ENCODE results near the gene ACVR1. TPM values are rescaled to one million over a fixed set of nuclear protein-coding genes. Genes with fewer than 3 reads are reported as not detected.
A peak's percentile ranks its signal among the peaks of the same experiment; 100 is the strongest.

Gene ACVR1
- 16.1 TPM for total RNA-seq
- polyA plus RNA-seq (ENCODE audit: insufficient read depth in 1 of 8, insufficient read length in 8 of 8, low replicate concordance in 1 of 8) = 10 to 100 TPM; 24.8 to 36.9 (median 30.7) TPM
- long read RNA-seq, donor 1, partial matches to known transcripts = 0 of 2 reads
- long read RNA-seq, donor 1, other reads (novel, unspliced or antisense) = 0 of 2 reads
- long read RNA-seq, donor 2 = 0 reads
- long read RNA-seq, donor 3, transcript ACVR1-207 (11 exons, 2,861 nt) = major isoform, 5 of 5 reads
- long read RNA-seq, donor 3, partial matches to known transcripts = 0 of 5 reads
- long read RNA-seq, donor 3, other reads (novel, unspliced or antisense) = 0 of 5 reads
- long read RNA-seq, donor 4, partial matches to known transcripts = 0 of 3 reads
- long read RNA-seq, donor 4, other reads (novel, unspliced or antisense) = 0 of 3 reads
- long read RNA-seq, donor 5, transcript ACVR1-207 (11 exons, 2,861 nt) = major isoform, 13 of 18 reads
- long read RNA-seq, donor 5, partial matches to known transcripts = 5 of 18 reads
- long read RNA-seq, donor 5, other reads (novel, unspliced or antisense) = 0 of 18 reads
- long read RNA-seq, donor 6, transcript ACVR1-207 (11 exons, 2,861 nt) = major isoform, 9 of 9 reads
- long read RNA-seq, donor 6, partial matches to known transcripts = 0 of 9 reads
- long read RNA-seq, donor 6, other reads (novel, unspliced or antisense) = 0 of 9 reads
- long read RNA-seq, donor 7, transcript ACVR1-207 (11 exons, 2,861 nt) = major isoform, 9 of 9 reads
- long read RNA-seq, donor 7, partial matches to known transcripts = 0 of 9 reads
- long read RNA-seq, donor 7, other reads (novel, unspliced or antisense) = 0 of 9 reads
- long read RNA-seq, donor 8, partial matches to known transcripts = 0 of 2 reads
- long read RNA-seq, donor 8, other reads (novel, unspliced or antisense) = 0 of 2 reads
- long read RNA-seq, donor 9, transcript ACVR1-207 (11 exons, 2,861 nt) = major isoform, 7 of 7 reads
- long read RNA-seq, donor 9, partial matches to known transcripts = 0 of 7 reads
- long read RNA-seq, donor 9, other reads (novel, unspliced or antisense) = 0 of 7 reads
- long read RNA-seq, donor 10, transcript ACVR1-207 (11 exons, 2,861 nt) = major isoform, 6 of 6 reads
- long read RNA-seq, donor 10, partial matches to known transcripts = 0 of 6 reads
- long read RNA-seq, donor 10, other reads (novel, unspliced or antisense) = 0 of 6 reads
- long read RNA-seq, donor 11, partial matches to known transcripts = 0 of 3 reads
- long read RNA-seq, donor 11, other reads (novel, unspliced or antisense) = 0 of 3 reads

DNA sequence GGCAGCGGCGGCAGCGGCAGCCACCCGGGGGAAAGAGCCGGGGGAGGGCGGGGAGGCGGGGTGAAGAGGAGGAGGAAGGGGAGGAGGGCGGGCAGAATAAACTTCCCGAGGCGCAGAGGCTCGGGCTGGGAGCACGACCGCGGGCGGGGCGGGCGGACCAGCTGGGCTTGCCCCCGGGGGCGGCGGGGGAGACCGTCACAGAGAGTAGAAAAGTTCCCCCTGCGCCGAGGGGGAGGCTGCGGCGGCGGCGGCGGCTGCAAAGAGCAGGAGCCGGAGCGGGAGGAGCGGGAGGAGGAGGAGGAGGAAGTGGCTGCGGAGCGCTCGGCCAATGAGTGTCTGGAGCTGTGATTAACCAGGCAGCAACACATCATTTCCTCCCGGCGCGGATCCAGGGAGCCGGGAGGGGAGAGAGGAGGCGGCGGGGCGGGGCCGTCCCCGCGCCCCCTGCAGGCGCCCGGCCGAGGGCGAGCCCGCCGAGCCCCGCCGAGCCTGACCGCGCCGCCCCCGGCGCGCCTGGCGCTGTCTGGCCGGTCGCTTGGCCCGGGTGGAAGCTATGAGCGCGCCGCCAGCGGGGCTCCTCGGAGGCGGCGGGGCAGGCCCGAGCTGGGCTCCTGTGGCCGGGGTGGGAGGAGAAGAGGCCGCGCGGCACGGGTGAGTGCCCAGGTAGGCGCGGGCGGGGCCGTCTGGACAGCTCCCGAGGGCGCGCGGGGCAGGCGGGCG is at the start of gene ACVR1:
Gene ACVR1, minus strand, starts transcription at position 265 of the 720 bp plus-strand sequence. CDS start 76,837 bp downstream, outside the sequence.
- peaks cover 7% of the 10 kb centered on the region for H3K4me1 ChIP-seq (ENCODE audit: control insufficient read depth, insufficient read depth, low read length)
- no peaks in the 10 kb centered on the region for H3K36me3 ChIP-seq (ENCODE audit: control insufficient read depth, insufficient read depth, low read length)
- H3K27ac ChIP-seq (ENCODE audit: low read length) = peak within 1 kb of the TSS; percentile 90
- under 1% methylated on average over 68 of the region's 85 CpGs for WGBS (ENCODE audit: insufficient coverage)
- H3K4me3 ChIP-seq (ENCODE audit: low read length) = peak within 1 kb of the TSS; percentile 65
- H3K27me3 ChIP-seq (ENCODE audit: control insufficient read depth, insufficient read depth, low read length) = no peaks in the 10 kb centered on the region
- no peaks in the 10 kb centered on the region for H3K9me3 ChIP-seq (replicated peaks; ENCODE audit: control insufficient read depth, low read depth, low read length)
- peak; percentile 100 for DNase-seq

DNA sequence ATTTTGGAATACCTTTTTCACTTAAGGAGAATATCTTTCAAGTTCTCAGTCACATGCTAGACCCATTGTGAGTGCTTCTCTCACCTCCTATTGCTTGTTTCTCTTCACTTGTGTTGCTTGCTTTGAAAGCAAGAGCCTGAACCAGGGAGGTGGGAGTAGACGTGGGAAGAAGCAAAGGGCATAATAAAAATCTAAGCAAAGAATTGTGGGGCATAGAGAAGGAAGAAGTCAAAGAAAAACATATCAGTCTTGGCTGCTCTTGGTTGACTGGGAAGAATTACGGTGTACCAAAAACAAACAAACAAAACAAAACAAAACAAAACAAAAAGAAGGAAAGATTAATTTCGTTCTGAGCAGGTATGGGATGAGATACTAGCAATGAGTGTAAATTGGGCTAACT is 48.9 kb upstream of the ACVR1 start:
- no peak for DNase-seq
- 100% methylated on average over 1 of the region's 3 CpGs for WGBS (ENCODE audit: insufficient coverage)
- no peaks in the 10 kb centered on the region for H3K4me1 ChIP-seq (ENCODE audit: control insufficient read depth, insufficient read depth, low read length)
- no peak overlapping the region for H3K27ac ChIP-seq (ENCODE audit: low read length)
- no peak overlapping the region for H3K4me3 ChIP-seq (ENCODE audit: low read length)
- H3K9me3 ChIP-seq (replicated peaks; ENCODE audit: control insufficient read depth, low read depth, low read length) = no peaks in the 10 kb centered on the region
- H3K36me3 ChIP-seq (ENCODE audit: control insufficient read depth, insufficient read depth, low read length) = no peaks in the 10 kb centered on the region
- H3K27me3 ChIP-seq (ENCODE audit: control insufficient read depth, insufficient read depth, low read length) = no peaks in the 10 kb centered on the region

DNA sequence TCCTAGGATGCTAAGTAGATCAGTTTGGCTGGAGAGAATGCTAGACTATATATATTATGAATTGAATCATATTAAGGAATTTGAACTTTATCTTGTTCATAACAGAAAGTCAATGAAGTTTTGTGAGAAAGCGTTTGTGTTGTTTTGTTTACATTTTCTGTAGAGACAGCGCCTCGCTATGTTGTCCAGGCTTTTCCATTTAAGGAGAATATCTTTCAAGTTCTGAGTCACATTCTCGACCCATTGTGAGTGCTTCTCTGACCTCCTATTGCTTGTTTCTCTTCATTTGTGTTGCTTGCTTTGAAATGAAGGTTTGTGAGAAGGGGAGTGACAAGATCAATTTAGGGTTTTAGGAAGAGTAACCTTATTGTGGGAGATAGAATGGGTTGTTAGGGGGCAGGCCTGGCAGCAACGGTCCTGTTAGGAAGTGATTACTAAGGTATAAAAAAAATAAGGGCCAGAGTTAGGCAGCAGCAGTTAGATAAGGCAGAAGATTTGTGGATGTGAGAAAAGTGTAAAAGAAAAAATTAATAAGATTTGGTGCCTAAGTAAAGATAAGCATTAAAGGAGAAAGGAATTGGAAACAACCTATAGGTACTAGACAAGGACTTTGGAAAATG is 47.6 kb upstream of the ACVR1 start:
- DNase-seq = no peak
- WGBS (ENCODE audit: insufficient coverage) = 31% methylated on average over 1 of the region's 5 CpGs
- no peak overlapping the region for H3K27ac ChIP-seq (ENCODE audit: low read length)

DNA sequence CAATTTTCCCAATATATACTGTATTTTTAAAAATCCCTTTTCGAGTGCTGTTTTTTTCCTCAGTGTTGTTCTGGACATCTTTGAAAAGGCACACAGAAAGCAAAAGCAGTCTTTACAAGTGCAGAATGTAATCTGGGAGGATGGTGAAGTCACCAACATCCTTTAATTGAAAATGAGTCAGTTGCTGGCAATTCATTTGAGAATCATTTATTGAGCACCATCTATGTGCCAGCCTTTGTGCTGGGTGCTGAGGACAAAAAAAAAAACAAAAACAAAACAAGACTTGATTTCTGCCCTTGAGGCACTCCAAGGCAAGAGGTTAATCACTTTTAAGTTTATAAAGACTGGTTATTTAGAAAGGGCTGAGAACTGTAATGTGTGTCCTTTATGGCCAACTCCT is 46.7 kb upstream of the ACVR1 start:
- whole genome bisulfite sequencing (ENCODE audit: insufficient coverage) = no CpG with 5 or more reads among the region's 1 CpG
- no peak overlapping the region for H3K27ac ChIP-seq (ENCODE audit: low read length)

More for the DNA sequence above, 47.6 kb upstream of the ACVR1 start:
- no peak overlapping the region for H3K4me3 ChIP-seq (ENCODE audit: low read length)
- no peaks in the 10 kb centered on the region for H3K9me3 ChIP-seq (replicated peaks; ENCODE audit: control insufficient read depth, low read depth, low read length)
- no peaks in the 10 kb centered on the region for H3K4me1 ChIP-seq (ENCODE audit: control insufficient read depth, insufficient read depth, low read length)
- no peaks in the 10 kb centered on the region for H3K36me3 ChIP-seq (ENCODE audit: control insufficient read depth, insufficient read depth, low read length)
- H3K27me3 ChIP-seq (ENCODE audit: control insufficient read depth, insufficient read depth, low read length) = no peaks in the 10 kb centered on the region

DNA sequence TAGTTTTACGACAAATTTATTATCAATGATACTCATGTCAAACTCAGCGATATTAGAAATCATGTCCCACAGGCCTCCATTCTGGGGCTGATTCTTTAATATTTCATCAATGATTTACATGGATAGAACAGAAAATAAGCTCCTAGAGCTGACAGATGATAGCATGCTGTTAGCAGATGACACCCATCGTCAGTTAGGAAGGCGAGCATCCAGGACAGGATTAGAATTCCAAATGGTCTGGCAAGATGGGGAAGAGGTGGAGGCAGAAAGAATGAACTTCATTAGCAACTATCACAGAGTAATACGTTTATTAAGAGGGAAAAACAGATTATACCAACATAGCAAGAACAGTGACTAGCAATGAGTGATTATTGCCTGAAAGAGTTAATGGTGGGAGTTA is 46.2 kb upstream of the ACVR1 start:
- no CpG with 5 or more reads among the region's 5 CpGs for WGBS (ENCODE audit: insufficient coverage)

More for the DNA sequence above, 46.7 kb upstream of the ACVR1 start:
- Histone ChIP-seq H3K4me3 (ENCODE audit: low read length) (no peak overlapping the region), H3K4me1 (ENCODE audit: control insufficient read depth, insufficient read depth, low read length) (no peaks in the 10 kb centered on the region), H3K9me3 (replicated peaks; ENCODE audit: control insufficient read depth, low read depth, low read length) (no peaks in the 10 kb centered on the region), H3K27me3 (ENCODE audit: control insufficient read depth, insufficient read depth, low read length) (no peaks in the 10 kb centered on the region), H3K36me3 (ENCODE audit: control insufficient read depth, insufficient read depth, low read length) (no peaks in the 10 kb centered on the region)
- DNase-seq = no peak

DNA sequence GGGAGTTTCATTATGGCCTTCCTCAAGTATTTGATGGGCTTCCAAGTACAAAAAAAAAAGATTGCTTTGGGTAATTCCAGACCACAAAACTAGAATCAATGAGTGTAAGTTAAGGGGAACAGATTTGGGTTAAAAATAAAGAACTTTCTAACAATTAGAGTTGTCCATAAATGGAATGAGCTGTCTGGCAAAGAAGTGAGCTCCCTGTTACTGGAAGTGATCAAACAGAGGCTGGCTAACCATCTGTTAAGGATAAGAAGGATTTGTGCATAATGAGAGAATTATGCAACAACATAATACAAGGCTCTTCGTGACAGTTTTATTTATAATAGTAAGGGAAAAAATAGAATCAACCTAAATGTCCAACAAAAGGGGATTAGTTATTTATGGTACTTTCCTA is 44.6 kb upstream of the ACVR1 start:
- Histone ChIP-seq H3K4me1 (ENCODE audit: control insufficient read depth, insufficient read depth, low read length) (no peaks in the 10 kb centered on the region), H3K27me3 (ENCODE audit: control insufficient read depth, insufficient read depth, low read length) (no peaks in the 10 kb centered on the region), H3K4me3 (ENCODE audit: low read length) (no peak overlapping the region), H3K36me3 (ENCODE audit: control insufficient read depth, insufficient read depth, low read length) (no peaks in the 10 kb centered on the region), H3K9me3 (replicated peaks; ENCODE audit: control insufficient read depth, low read depth, low read length) (no peaks in the 10 kb centered on the region), H3K27ac (ENCODE audit: low read length) (no peak overlapping the region)
- WGBS (ENCODE audit: insufficient coverage) = no CpG with 5 or more reads among the region's 1 CpG
- DNase-seq = no peak

More for the DNA sequence above, 46.2 kb upstream of the ACVR1 start:
- Histone ChIP-seq H3K27ac (ENCODE audit: low read length) (no peak overlapping the region), H3K36me3 (ENCODE audit: control insufficient read depth, insufficient read depth, low read length) (no peaks in the 10 kb centered on the region), H3K4me3 (ENCODE audit: low read length) (no peak overlapping the region), H3K27me3 (ENCODE audit: control insufficient read depth, insufficient read depth, low read length) (no peaks in the 10 kb centered on the region), H3K9me3 (replicated peaks; ENCODE audit: control insufficient read depth, low read depth, low read length) (no peaks in the 10 kb centered on the region), H3K4me1 (ENCODE audit: control insufficient read depth, insufficient read depth, low read length) (no peaks in the 10 kb centered on the region)
- DNase-seq = no peak

DNA sequence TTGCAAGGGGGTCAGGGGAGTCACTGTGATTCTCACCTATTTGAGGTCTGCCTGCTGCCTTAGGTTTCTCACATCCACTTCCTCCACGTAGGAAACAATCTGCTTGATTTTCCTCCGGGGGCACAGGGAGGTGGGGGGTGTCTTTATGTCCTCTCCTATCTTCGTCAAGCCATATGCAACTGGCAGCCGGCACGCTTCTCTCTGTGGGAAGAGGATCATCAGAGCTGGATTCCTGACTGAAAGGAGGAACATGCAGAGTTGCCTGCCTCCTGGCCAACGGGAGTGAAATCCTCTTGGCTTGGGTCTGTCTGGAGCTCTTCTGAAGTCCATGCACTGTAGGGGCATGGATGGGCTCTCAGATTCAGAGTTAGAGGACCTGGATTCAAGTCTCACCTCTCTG is 43.1 kb upstream of the ACVR1 start:
- 52% methylated on average over 5 of the region's 6 CpGs for WGBS (ENCODE audit: insufficient coverage)
- H3K9me3 ChIP-seq (replicated peaks; ENCODE audit: control insufficient read depth, low read depth, low read length) = no peaks in the 10 kb centered on the region
- no peak overlapping the region for H3K4me3 ChIP-seq (ENCODE audit: low read length)

DNA sequence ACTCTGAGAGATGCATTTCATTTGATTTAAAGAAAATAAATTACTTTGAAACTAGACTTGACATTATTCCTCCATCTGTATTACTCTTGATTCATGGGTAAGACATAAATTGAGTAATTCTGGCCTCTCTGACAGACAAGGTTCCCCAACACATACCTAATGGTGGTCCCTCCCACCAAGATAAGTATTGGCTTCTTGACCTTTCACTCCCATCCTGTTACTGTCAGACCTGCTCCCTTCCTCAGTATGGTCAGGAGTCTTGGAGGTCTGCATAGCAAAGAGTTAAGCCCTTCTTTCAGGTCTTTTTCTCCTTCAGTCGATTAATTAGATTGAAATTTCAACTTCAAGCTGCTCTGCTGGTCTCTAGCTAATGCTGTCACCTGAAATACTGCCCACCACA is 42.2 kb upstream of the ACVR1 start:
- no peak overlapping the region for H3K27ac ChIP-seq (ENCODE audit: low read length)
- H3K4me1 ChIP-seq (ENCODE audit: control insufficient read depth, insufficient read depth, low read length) = no peaks in the 10 kb centered on the region
- no peak for DNase-seq
- H3K4me3 ChIP-seq (ENCODE audit: low read length) = no peak overlapping the region
- H3K27me3 ChIP-seq (ENCODE audit: control insufficient read depth, insufficient read depth, low read length) = no peaks in the 10 kb centered on the region
- no peaks in the 10 kb centered on the region for H3K36me3 ChIP-seq (ENCODE audit: control insufficient read depth, insufficient read depth, low read length)
- H3K9me3 ChIP-seq (replicated peaks; ENCODE audit: control insufficient read depth, low read depth, low read length) = no peaks in the 10 kb centered on the region
- 100% methylated on average over 1 of the region's 1 CpG for WGBS (ENCODE audit: insufficient coverage)

More for the DNA sequence above, 43.1 kb upstream of the ACVR1 start:
- Histone ChIP-seq H3K27me3 (ENCODE audit: control insufficient read depth, insufficient read depth, low read length) (no peaks in the 10 kb centered on the region), H3K27ac (ENCODE audit: low read length) (no peak overlapping the region), H3K4me1 (ENCODE audit: control insufficient read depth, insufficient read depth, low read length) (no peaks in the 10 kb centered on the region), H3K36me3 (ENCODE audit: control insufficient read depth, insufficient read depth, low read length) (no peaks in the 10 kb centered on the region)
- no peak for DNase-seq

DNA sequence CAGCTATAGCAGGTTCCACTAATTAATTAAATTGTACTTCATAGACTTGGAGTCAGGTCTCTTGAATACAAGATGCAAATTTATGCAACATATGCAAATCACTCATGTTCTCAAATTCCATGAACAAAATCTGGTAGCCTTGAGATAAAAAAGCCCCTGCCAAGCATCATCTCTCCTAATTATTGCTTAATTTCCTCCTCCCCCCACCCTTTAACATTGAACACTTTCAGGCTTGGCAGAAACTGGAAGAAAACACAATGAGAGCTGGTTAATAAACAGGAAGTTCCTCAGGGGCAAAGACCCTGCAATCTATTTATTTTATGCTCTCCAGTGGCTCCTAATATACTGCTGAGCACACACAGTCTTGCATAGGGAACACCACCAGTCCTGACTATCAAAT is 35.6 kb upstream of the ACVR1 start:
- Histone ChIP-seq H3K4me1 (ENCODE audit: control insufficient read depth, insufficient read depth, low read length) (no peaks in the 10 kb centered on the region), H3K4me3 (ENCODE audit: low read length) (no peak overlapping the region), H3K36me3 (ENCODE audit: control insufficient read depth, insufficient read depth, low read length) (no peaks in the 10 kb centered on the region), H3K27me3 (ENCODE audit: control insufficient read depth, insufficient read depth, low read length) (no peaks in the 10 kb centered on the region), H3K9me3 (replicated peaks; ENCODE audit: control insufficient read depth, low read depth, low read length) (no peaks in the 10 kb centered on the region), H3K27ac (ENCODE audit: low read length) (no peak overlapping the region)
- no peak for DNase-seq
